ENCODE results near the gene SH3RF2. TPM values are rescaled to one million over a fixed set of nuclear protein-coding genes. Genes with fewer than 3 reads are reported as not detected.

The SH3RF2 gene
- total RNA-seq, 1 donor from 2014 or later: 0.17 TPM

- DNase-seq: peak; percentile 82
Observed at GRCh38 chr5:146048994-146049703, 112.8 kb downstream of the SH3RF2 start.

GRCh38 chr5:146049704-146050026 lies 113.3 kb downstream of the SH3RF2 start:
- no peak for DNase-seq

DNA sequence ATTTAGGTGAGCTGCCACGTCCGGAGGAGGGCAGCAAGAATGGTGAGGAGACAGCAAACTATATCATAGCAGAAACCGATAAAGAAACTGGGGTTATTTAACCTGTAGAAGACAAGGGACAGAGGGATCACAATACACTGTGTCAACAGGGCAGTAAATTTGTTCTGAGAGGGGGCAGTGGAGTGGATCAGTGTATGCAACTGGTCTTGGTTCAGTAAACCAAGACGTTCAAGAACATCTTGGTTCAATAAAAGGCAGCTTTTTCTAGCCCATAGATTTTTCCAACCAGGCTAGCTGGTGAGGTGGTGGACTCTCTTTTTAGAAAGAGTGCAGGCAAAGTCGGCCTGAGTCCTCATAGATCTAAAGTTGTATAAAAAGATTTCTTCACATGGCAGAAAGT lies 113.7 kb downstream of the SH3RF2 start:
- DNase-seq: no peak

DNA sequence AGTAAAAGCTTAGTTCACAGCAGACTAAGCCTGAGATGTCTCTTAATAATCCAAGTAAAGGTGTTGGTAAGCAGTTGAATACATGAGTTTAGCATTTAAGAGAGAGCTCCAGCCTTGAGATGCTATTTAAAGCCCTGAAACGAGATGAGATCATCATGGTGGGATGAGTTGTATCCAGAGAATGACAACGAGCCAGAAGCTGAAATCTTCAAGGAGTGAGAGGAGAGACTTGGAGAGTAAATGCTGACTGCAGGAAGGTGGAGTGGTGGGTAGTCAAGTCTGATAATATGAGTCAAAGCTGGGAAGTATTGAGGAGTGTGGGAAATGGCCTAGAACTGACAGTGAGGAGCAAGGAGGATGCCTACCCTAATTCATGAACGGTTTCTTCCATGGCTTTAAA lies 115.3 kb downstream of the SH3RF2 start:
- DNase-seq: no peak

GRCh38 chr5:146052780-146053179 lies 116.4 kb downstream of the SH3RF2 start:
- DNase-seq: no peak

DNA sequence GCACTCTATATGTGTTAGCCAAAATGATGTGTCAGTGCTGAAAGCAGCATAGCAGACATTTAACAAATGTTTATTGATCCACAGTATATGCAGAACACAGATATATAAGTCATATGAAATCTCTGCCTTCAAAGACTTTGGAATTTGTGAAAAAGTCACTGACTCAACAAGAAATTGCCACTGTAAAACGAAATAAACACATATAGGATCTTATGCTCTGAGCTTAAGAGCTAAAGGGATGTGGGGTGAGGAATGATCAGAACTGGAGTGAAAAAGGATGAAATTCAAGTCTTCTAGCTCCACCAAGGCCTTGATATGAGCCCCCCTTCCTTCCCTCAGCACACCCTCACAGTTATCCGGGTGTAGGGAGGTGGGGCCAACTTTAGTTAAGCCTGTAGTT lies 119.1 kb downstream of the SH3RF2 start:
- no peak for DNase-seq

GRCh38 chr5:146059460-146060220 lies 123.3 kb downstream of the SH3RF2 start:
- no peak for DNase-seq

DNA sequence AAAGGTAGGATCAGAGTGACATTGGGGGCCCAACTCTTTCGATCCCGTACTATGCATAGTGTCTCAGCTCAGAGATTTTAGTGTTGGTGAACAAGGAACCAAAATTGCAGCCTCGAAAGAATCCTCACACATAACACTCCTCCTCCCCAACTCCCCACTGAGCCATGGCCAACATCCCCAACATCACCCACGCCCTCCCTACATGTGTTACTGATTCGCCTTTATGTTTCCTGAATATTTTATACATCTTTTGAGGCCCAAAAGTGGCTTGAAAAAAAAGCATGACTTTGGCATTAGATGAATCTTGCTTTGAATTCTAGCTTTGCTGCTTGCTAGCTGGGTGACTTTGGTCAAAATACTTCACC lies 123.8 kb downstream of the SH3RF2 start:
- DNase-seq: no peak

DNA sequence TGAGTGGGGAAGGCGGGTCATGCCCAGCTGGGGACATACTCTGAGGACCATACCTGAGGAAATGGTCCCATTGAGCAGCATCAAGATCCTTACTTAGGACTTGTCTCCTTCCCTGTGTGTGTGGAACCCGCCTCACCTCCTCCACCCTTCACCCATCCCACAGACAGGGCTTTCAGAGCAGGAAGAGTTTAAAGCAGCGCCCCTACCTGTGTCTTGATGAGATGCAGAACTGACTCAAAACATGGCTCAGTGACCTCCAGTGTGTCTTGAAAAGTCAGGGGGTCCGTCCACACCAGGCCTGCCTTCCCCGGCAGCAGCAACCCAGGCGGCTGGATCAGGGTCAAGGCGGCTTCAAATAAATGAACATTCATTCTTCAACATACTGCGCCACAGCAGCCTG lies 130.6 kb downstream of the SH3RF2 start:
- no peak for DNase-seq

DNA sequence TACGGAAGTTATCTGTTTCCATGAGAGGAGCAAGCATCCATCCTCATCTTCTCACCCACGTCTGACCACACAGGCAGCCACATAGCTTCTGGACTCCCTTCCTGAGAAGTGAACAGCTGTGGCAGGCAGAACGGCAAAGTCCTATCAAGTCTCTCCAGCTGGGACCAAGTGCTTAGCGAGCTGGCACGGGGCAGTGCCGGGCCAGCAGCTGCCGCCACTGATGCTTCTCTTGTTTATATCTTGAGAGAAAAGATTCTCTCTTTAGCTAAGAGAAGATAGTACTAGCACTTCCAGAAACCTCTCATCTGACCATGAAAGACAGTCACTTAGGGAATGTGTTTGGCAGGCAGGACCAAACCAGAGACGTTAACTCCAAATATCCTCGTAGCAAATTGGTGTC lies 131.8 kb downstream of the SH3RF2 start:
- no peak for DNase-seq

DNA sequence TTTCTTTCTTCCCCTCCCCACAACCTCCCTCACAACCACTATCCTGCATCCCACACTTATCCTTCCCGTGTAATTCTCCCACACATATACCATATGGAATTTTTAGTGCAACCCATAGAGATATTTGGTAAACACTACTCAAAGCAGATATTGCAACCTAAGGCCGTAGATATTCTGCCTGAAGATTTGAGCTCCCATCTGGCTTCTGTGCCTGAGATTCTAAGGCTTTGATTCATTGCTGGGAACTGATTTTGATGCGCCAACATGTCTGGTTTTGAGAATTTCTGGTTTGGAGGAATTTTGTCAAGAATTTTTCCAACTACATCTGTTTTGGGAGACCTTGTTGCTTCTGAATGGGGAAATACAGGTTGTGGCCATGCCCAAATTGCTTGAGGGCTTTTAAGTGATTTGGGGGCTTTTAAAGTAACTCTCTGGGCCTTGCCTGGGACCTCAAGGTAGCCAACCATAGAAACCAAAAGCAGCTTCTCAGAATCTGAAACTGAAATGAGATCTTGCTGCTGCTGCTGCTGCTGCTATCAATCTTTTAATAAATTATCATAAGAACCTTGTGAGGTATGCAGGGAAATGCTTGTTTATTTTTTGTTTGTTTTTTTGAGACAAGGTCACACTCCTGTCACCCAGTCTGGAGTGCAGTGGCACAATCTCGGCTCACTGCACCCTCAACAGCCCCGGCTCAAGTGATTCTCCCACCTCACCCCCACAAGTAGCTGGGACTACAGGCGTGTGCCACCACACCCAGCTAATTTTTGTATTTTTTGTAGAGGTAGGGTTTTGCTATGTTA lies 132.8 kb downstream of the SH3RF2 start:
- no peak for DNase-seq

GRCh38 chr5:146069780-146070099 lies 133.4 kb downstream of the SH3RF2 start:
- no peak for DNase-seq

GRCh38 chr5:146070746-146071145 lies 134.4 kb downstream of the SH3RF2 start:
- no peak for DNase-seq

GRCh38 chr5:146071171-146071570 lies 134.8 kb downstream of the SH3RF2 start:
- DNase-seq: no peak

DNA sequence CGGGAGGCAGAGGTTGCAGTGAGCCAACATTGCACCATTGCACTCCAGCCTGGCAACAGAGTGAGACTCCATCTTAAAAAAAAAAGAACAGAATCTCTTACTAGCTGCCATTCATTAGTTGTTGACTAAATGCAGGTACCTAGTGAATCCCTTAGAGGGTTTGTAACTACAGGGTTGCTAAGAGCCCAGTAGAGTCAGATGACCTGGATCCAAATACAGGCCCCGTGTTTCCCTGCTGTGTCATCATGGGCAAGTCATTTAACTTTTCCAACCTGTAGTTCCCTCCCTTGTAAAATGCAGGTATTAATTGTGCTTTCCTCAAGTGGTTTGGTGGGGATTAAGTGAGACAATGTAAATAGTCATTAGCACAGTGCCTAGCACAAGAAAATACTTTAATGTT lies 136.2 kb downstream of the SH3RF2 start:
- DNase-seq: no peak

- DNase-seq: no peak
Observed at GRCh38 chr5:146073239-146073900, 137.0 kb downstream of the SH3RF2 start.

GRCh38 chr5:146076028-146076427 lies 139.7 kb downstream of the SH3RF2 start:
- no peak for DNase-seq

GRCh38 chr5:146076455-146076854 lies 140.1 kb downstream of the SH3RF2 start:
- no peak for DNase-seq

DNA sequence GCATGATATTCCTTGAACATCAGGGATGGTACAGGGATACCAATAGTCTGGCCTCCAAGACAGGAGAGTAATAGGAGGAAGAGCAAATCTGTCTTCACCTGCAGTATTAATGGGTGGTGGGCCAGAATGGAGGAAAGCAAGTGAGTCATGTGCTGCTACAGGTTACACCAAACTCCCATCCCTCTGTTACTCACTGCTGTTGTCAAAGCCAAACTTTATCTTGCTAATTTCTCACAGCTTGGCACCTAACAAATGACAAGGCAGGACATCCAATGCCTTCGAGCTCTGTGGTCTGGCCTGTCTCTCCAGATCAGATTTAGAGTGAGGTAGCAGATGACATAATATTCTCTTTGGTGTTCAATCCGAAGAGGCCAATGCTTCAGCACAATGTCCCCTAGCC lies 142.2 kb downstream of the SH3RF2 start:
- no peak for DNase-seq

DNA sequence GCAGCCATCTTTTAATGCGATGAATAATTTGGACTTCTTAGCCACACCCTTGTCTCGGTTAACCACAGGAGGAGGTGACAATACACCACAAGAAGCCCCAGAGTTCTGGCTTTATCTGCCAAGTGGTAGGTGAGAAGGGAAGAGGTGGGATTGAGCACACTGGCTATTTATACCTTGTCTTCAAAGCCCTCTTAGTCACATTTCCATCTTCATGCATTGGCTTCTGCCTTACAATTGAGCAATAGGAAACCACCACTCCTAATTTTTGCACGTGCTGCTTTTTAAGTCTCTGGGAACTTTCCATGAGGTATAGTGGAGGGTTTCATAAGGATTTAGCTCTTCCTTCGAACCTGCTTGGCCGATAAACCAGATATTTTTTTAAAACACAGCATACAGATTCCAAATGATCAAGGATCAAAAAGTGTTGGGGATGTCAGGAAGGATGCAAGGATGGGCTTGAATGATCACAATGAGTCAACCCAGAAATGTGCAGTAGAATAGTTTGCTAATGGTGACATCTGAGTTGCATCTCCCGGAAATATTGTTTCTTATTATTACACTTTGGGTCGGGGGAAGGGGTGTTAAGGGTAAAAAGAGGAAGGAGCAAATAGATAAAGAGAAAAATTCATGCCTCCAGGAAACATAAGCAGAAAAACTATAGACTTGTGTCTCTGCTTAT lies 143.5 kb downstream of the SH3RF2 start:
- no peak for DNase-seq

- DNase-seq: no peak
Observed at GRCh38 chr5:146081556-146081955, 145.2 kb downstream of the SH3RF2 start.

DNA sequence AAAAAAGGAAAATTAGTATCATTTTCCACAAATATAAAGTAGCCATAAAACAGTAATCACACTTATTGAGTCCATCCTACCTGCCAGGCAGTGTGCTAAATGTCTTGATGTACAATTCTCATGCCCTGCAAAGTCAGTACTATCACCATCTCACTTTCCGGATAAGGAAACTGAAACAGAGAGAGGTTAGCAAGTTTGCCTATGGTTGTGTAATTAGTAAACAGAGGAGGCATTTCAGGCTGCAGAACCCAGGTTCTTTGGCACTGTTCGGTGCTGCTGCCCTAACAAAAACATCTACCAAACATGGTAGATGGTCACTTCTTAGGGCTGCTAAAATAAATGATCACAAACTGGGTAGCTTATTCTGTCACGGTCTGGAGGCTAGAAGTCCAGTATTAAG lies 146.4 kb downstream of the SH3RF2 start:
- DNase-seq: no peak

DNA sequence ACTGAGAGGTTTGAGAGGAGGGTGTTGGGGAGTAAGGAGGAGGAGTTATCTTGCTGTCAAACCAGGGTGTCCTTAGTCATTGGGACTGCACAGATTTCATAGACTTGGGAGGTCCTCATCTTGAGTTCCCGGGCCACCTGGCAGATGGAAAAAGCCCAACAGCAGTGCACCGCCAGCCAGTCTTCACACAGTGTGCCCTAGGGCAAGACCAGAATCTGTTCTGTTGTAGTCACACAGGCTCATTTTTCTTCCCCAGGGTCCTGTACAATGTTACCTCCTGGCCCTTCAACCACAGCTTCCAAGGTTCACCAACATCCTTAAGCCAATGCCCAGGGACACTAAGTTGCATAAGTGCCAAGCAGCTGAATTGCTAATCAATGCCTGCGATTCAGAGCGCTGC lies 148.0 kb downstream of the SH3RF2 start:
- DNase-seq: no peak

Measured in dermis blood vessel endothelial cell (primary cell).